ENCODE data around the gene EIF1.
A peak's percentile ranks its signal among the peaks of the same experiment; 100 is the strongest.

The EIF1 gene

GRCh38 chr17:41723801-41724475, 35.3 kb downstream of the EIF1 start:
- DNase-seq (ENCODE audit: low spot score in 2 of 2) (no peak), ATAC-seq (ENCODE audit: low read depth) (no peak)
- H3K9me3 Mint-ChIP-seq: no peaks in the 10 kb centered on the region
- H3K27ac Mint-ChIP-seq: no peak overlapping the region
- no peaks in the 10 kb centered on the region for H3K36me3 Mint-ChIP-seq
- peaks cover 5% of the 10 kb centered on the region for H3K4me1 Mint-ChIP-seq
- H3K27me3 Mint-ChIP-seq: peaks cover 18% of the 10 kb centered on the region
- no peak overlapping the region for H3K4me3 Mint-ChIP-seq

- Mint-ChIP-seq H3K9me3 (no peaks in the 10 kb centered on the region), H3K27me3 (peaks cover 18% of the 10 kb centered on the region), H3K36me3 (no peaks in the 10 kb centered on the region), H3K27ac (no peak overlapping the region), H3K4me3 (no peak overlapping the region), H3K4me1 (peaks cover 5% of the 10 kb centered on the region)
- no peak for DNase-seq (ENCODE audit: low spot score in 2 of 2)
- ATAC-seq (ENCODE audit: low read depth): no peak
These were observed 35.9 kb downstream of the EIF1 start for GRCh38 chr17:41724476-41725050.

- no peak overlapping the region for H3K4me3 Mint-ChIP-seq
- ATAC-seq (ENCODE audit: low read depth) (no peak), DNase-seq (ENCODE audit: low spot score in 2 of 2) (no peak)
- no peaks in the 10 kb centered on the region for H3K36me3 Mint-ChIP-seq
- peaks cover 5% of the 10 kb centered on the region for H3K4me1 Mint-ChIP-seq
- H3K27me3 Mint-ChIP-seq: peaks cover 18% of the 10 kb centered on the region
- no peak overlapping the region for H3K27ac Mint-ChIP-seq
- no peaks in the 10 kb centered on the region for H3K9me3 Mint-ChIP-seq
These were observed 36.4 kb downstream of the EIF1 start for GRCh38 chr17:41725134-41725533.

- Mint-ChIP-seq H3K36me3 (no peaks in the 10 kb centered on the region), H3K4me1 (peaks cover 12% of the 10 kb centered on the region), H3K4me3 (no peak overlapping the region), H3K9me3 (no peaks in the 10 kb centered on the region), H3K27ac (no peak overlapping the region), H3K27me3 (peaks cover 15% of the 10 kb centered on the region)
- DNase-seq (ENCODE audit: low spot score in 2 of 2) (no peak), ATAC-seq (ENCODE audit: low read depth) (peak; percentile 35)
These were observed 39.4 kb downstream of the EIF1 start for GRCh38 chr17:41728056-41728455.

GRCh38 chr17:41730479-41730878, 41.8 kb downstream of the EIF1 start:
- Mint-ChIP-seq H3K27me3 (peaks cover 14% of the 10 kb centered on the region), H3K9me3 (no peaks in the 10 kb centered on the region), H3K4me1 (peaks cover 15% of the 10 kb centered on the region), H3K4me3 (no peak overlapping the region), H3K27ac (no peak overlapping the region), H3K36me3 (no peaks in the 10 kb centered on the region)
- ATAC-seq (ENCODE audit: low read depth) (no peak), DNase-seq (ENCODE audit: low spot score in 2 of 2) (no peak)

- H3K36me3 Mint-ChIP-seq: no peaks in the 10 kb centered on the region
- DNase-seq (ENCODE audit: low spot score in 2 of 2) (no peak), ATAC-seq (ENCODE audit: low read depth) (no peak)
- H3K27ac Mint-ChIP-seq: no peak overlapping the region
- H3K9me3 Mint-ChIP-seq: no peaks in the 10 kb centered on the region
- peaks cover 15% of the 10 kb centered on the region for H3K4me1 Mint-ChIP-seq
- peaks cover 21% of the 10 kb centered on the region for H3K27me3 Mint-ChIP-seq
- H3K4me3 Mint-ChIP-seq: no peak overlapping the region
These were observed 43.2 kb downstream of the EIF1 start for GRCh38 chr17:41731836-41732235.

GRCh38 chr17:41733348-41734138, 44.9 kb downstream of the EIF1 start:
- Mint-ChIP-seq H3K27ac (no peak overlapping the region), H3K4me1 (peaks cover 12% of the 10 kb centered on the region), H3K4me3 (peak overlapping the region; percentile 43), H3K27me3 (peaks cover 25% of the 10 kb centered on the region), H3K9me3 (no peaks in the 10 kb centered on the region), H3K36me3 (no peaks in the 10 kb centered on the region)
- no peak for DNase-seq (ENCODE audit: low spot score in 2 of 2)
- ATAC-seq (ENCODE audit: low read depth): no peak

GRCh38 chr17:41734139-41734948, 45.7 kb downstream of the EIF1 start, which contains the start of gene HAP1:
HAP1 (minus strand) TSS chr17:41734643; CDS start chr17:41734634, 9 bp downstream.
- H3K36me3 Mint-ChIP-seq: no peaks in the 10 kb centered on the region
- ATAC-seq (ENCODE audit: low read depth) (no peak), DNase-seq (ENCODE audit: low spot score in 2 of 2) (peak in 1 of 2 donors; percentile 42)
- H3K4me3 Mint-ChIP-seq: peak within 1 kb of the TSS; percentile 58
- peaks cover 25% of the 10 kb centered on the region for H3K27me3 Mint-ChIP-seq
- H3K27ac Mint-ChIP-seq: no peak within 1 kb of the TSS
- H3K4me1 Mint-ChIP-seq: peaks cover 11% of the 10 kb centered on the region
- no peaks in the 10 kb centered on the region for H3K9me3 Mint-ChIP-seq

- ATAC-seq (ENCODE audit: low read depth) (no peak), DNase-seq (ENCODE audit: low spot score in 2 of 2) (no peak)
- Mint-ChIP-seq H3K27ac (no peak overlapping the region), H3K4me3 (peak overlapping the region; percentile 58), H3K27me3 (peaks cover 25% of the 10 kb centered on the region), H3K36me3 (no peaks in the 10 kb centered on the region), H3K4me1 (peaks cover 11% of the 10 kb centered on the region), H3K9me3 (no peaks in the 10 kb centered on the region)
These were observed 46.2 kb downstream of the EIF1 start for GRCh38 chr17:41734949-41735313.

- no peak overlapping the region for H3K27ac Mint-ChIP-seq
- peaks cover 25% of the 10 kb centered on the region for H3K27me3 Mint-ChIP-seq
- peaks cover 11% of the 10 kb centered on the region for H3K4me1 Mint-ChIP-seq
- H3K36me3 Mint-ChIP-seq: no peaks in the 10 kb centered on the region
- ATAC-seq (ENCODE audit: low read depth) (no peak), DNase-seq (ENCODE audit: low spot score in 2 of 2) (no peak)
- H3K9me3 Mint-ChIP-seq: no peaks in the 10 kb centered on the region
- H3K4me3 Mint-ChIP-seq: no peak overlapping the region
These were observed 47.1 kb downstream of the EIF1 start for GRCh38 chr17:41735744-41736143.

- DNase-seq (ENCODE audit: low spot score in 2 of 2) (no peak), ATAC-seq (ENCODE audit: low read depth) (no peak)
- Mint-ChIP-seq H3K4me3 (no peak overlapping the region), H3K27ac (no peak overlapping the region), H3K9me3 (no peaks in the 10 kb centered on the region), H3K27me3 (peaks cover 25% of the 10 kb centered on the region), H3K36me3 (no peaks in the 10 kb centered on the region), H3K4me1 (peaks cover 5% of the 10 kb centered on the region)
These were observed 48.4 kb downstream of the EIF1 start for GRCh38 chr17:41736983-41737679.

- Mint-ChIP-seq H3K4me3 (no peak overlapping the region), H3K27ac (no peak overlapping the region), H3K36me3 (no peaks in the 10 kb centered on the region), H3K9me3 (no peaks in the 10 kb centered on the region), H3K27me3 (peaks cover 21% of the 10 kb centered on the region), H3K4me1 (peaks cover 5% of the 10 kb centered on the region)
- ATAC-seq (ENCODE audit: low read depth) (peak; percentile 19), DNase-seq (ENCODE audit: low spot score in 2 of 2) (no peak)
These were observed 49.0 kb downstream of the EIF1 start for GRCh38 chr17:41737680-41738023.

GRCh38 chr17:41738077-41738800, 49.6 kb downstream of the EIF1 start:
- peaks cover 5% of the 10 kb centered on the region for H3K4me1 Mint-ChIP-seq
- peak; percentile 93 for ATAC-seq (ENCODE audit: low read depth)

More at GRCh38 chr17:41738077-41738800, 49.6 kb downstream of the EIF1 start:
- DNase-seq (ENCODE audit: low spot score in 2 of 2): peak; percentile 78 to 83
- Mint-ChIP-seq H3K9me3 (no peaks in the 10 kb centered on the region), H3K27ac (no peak overlapping the region), H3K27me3 (peaks cover 20% of the 10 kb centered on the region), H3K36me3 (no peaks in the 10 kb centered on the region), H3K4me3 (no peak overlapping the region)
